SK-N-SH (cell line): Measurements from ENCODE around the gene KRTAP10-10. TPM values are rescaled to one million over a fixed set of nuclear protein-coding genes. Genes with fewer than 3 reads are reported as not detected.
"Not testable (repeated sequence)": the region's sequence is repeated elsewhere in the genome, so short reads cannot be mapped to it uniquely, and the experiment has no call there.

ENCODE experiments used
- CTCF ChIA-PET: fragments of 300-600, 350-600 bp; formaldehyde crosslinking; extraction: SDS; loops from one replicate; lab custom pipeline; 2021; lab: Yijun Ruan, JAX
- POLR2A ChIA-PET: fragments of 350-600 bp; sonication (Branson Sonifier 250); formaldehyde crosslinking; extraction: SDS; loops from one replicate; lab custom pipeline; 2020; ENCODE audit warnings: antibody characterized with exemption, inconsistent platforms; lab: Yijun Ruan, JAX
- DNase-seq: peaks from one replicate; pipeline ENCODE4 v3.0.0; 2012
- H2AFZ ChIP-seq: fragments of 200-600 bp; sonication (generic); 2 replicates; pipeline ENCODE4 v1.8.1; 2016; ENCODE audit warnings: antibody characterized with exemption, mild to moderate bottlenecking, low read depth
- H3F3A ChIP-seq: fragments of 200-600 bp; sonication (generic); replicated peaks from 2 replicates; pipeline ENCODE3; 2016; ENCODE audit warnings: antibody characterized with exemption, mild to moderate bottlenecking; ENCODE audit not compliant: insufficient read depth
- H3K27ac ChIP-seq, 2 experiments: fragments of 200-500 bp in 1 of 2; fragments of 200-600 bp in 1 of 2; sonication (Bioruptor generic) in 1 of 2; sonication (generic), shearing (Covaris generic) in 1 of 2; 2 replicates each; pipeline versions ENCODE4 v1.5.1 to v1.6.1; 2014 to 2016; ENCODE audit warnings: low read depth in 2 of 2, inconsistent platforms in 1 of 2, low read length in 1 of 2, mild to moderate bottlenecking in 1 of 2, mixed read lengths in 1 of 2
- H3K27me3 ChIP-seq: fragments of 200-600 bp; sonication (generic), shearing (Covaris generic); 2 replicates; pipeline ENCODE4 v1.6.1; 2016; ENCODE audit warnings: mixed run types; ENCODE audit not compliant: insufficient read depth
- H3K36me3 ChIP-seq, 2 experiments: fragments of 200-500 bp in 1 of 2; fragments of 200-600 bp in 1 of 2; sonication (Bioruptor generic) in 1 of 2; sonication (generic) in 1 of 2; replicated peaks in 1 of 2; 2 replicates each; pipeline versions ENCODE3 to v1.5.1; 2014 to 2016; ENCODE audit warnings: low read length in 1 of 2, mild to moderate bottlenecking in 1 of 2; ENCODE audit not compliant: insufficient read depth in 2 of 2, control insufficient read depth in 1 of 2
- H3K4me1 ChIP-seq, 2 experiments: fragments of 200-500 bp in 1 of 2; fragments of 200-600 bp in 1 of 2; sonication (Bioruptor generic) in 1 of 2; sonication (generic), shearing (Covaris generic) in 1 of 2; 2 replicates each; pipeline versions ENCODE4 v1.5.1 to v1.6.1; 2014 to 2016; ENCODE audit warnings: low read depth in 1 of 2, low read length in 1 of 2, mixed run types in 1 of 2; ENCODE audit not compliant: insufficient read depth in 2 of 2, control insufficient read depth in 1 of 2
- H3K4me2 ChIP-seq: fragments of 200-600 bp; sonication (generic), shearing (Covaris generic); 2 replicates; pipeline ENCODE4 v1.6.1; 2017; ENCODE audit warnings: mixed run types
- H3K4me3 ChIP-seq, 2 experiments: fragments of 200-500 bp in 1 of 2; fragments of 200-600 bp in 1 of 2; sonication (Bioruptor generic) in 1 of 2; sonication (generic), shearing (Covaris generic) in 1 of 2; 2 replicates each; pipeline versions ENCODE4 v1.5.1 to v1.8.1; 2014 to 2016; ENCODE audit warnings: low read depth in 2 of 2, inconsistent platforms in 1 of 2, low read length in 1 of 2, mild to moderate bottlenecking in 1 of 2, mixed read lengths in 1 of 2, moderate library complexity in 1 of 2
- H3K79me2 ChIP-seq: fragments of 200-600 bp; sonication (generic); 2 replicates; pipeline ENCODE4 v1.8.1; 2017; ENCODE audit warnings: mild to moderate bottlenecking; ENCODE audit not compliant: insufficient read depth
- H3K9ac ChIP-seq: fragments of 200-600 bp; sonication (generic); 2 replicates; pipeline ENCODE4 v1.6.1; 2017; ENCODE audit warnings: mixed run types
- H3K9me2 ChIP-seq: fragments of 200-600 bp; sonication (generic); 2 replicates; pipeline ENCODE4 v1.6.1; 2017; ENCODE audit warnings: mixed run types
- H3K9me3 ChIP-seq: fragments of 200-600 bp; sonication (generic); 2 replicates; pipeline ENCODE4 v1.6.1; 2017; ENCODE audit warnings: mixed run types, mild to moderate bottlenecking, moderate library complexity
- H4K20me1 ChIP-seq: fragments of 200-600 bp; sonication (generic); 2 replicates; pipeline ENCODE4 v1.6.1; 2017; ENCODE audit warnings: mild to moderate bottlenecking, mixed run types; ENCODE audit not compliant: insufficient read depth
- FOSL2 ChIP-seq: IDR thresholded peaks from 2 replicates; pipeline ENCODE4 v1.4.0; 2012; ENCODE audit warnings: low read depth, mild to moderate bottlenecking, moderate library complexity, borderline replicate concordance
- FOXM1 ChIP-seq: IDR thresholded peaks from 2 replicates; pipeline ENCODE4 v1.4.0; 2012; ENCODE audit warnings: low read depth, mild to moderate bottlenecking
- RCOR1 ChIP-seq: fragments of 150-350 bp; IDR thresholded peaks from 2 replicates; pipeline ENCODE4 v1.6.1; 2017; ENCODE audit warnings: antibody characterized with exemption, low read length
- RXRA ChIP-seq: IDR thresholded peaks from 2 replicates; pipeline ENCODE4 v1.4.0; 2012; ENCODE audit warnings: low read depth, mild to moderate bottlenecking, borderline replicate concordance
- TEAD4 ChIP-seq: IDR thresholded peaks from 2 replicates; pipeline ENCODE4 v1.4.0; 2012; ENCODE audit warnings: mild to moderate bottlenecking, borderline replicate concordance; ENCODE audit not compliant: insufficient read depth
- WGBS: methylation state at CpG from one replicate; pipeline ENCODE4 v1.1.6; 2017; ENCODE audit warnings: low lambda C conversion rate; 5-methylcytosine and 5-hydroxymethylcytosine counted together
- polyA plus RNA-seq, 3 experiments: library from polyadenylated mRNA; depleted of rRNA; stranded (reverse); fragments of >200 nt; gene quantifications; 2 replicates each; pipeline ENCODE4 v1.2.3, GENCODE V29; 2012
- TF ChIP-seq, protein P1 (sequence below): fragments of 150-350 bp; IDR thresholded peaks from 2 replicates; pipeline ENCODE4 v1.6.1; 2017; ENCODE audit warnings: antibody characterized with exemption, low read length, low read depth, borderline replicate concordance

Gene KRTAP10-10
- polyA plus RNA-seq, 1 of the 3 experiments (the other 2 are of a cell fraction), result not detected

- H4K20me1 ChIP-seq, H3K4me3 ChIP-seq, POLR2A ChIA-PET, H3F3A ChIP-seq, H3K4me2 ChIP-seq, H3K4me1 ChIP-seq, H3K79me2 ChIP-seq, H2AFZ ChIP-seq, H3K36me3 ChIP-seq, H3K9me2 ChIP-seq, CTCF ChIA-PET, H3K27ac ChIP-seq, DNase-seq, H3K9ac ChIP-seq, H3K9me3 ChIP-seq: not testable (repeated sequence)
- H3K27me3 ChIP-seq, result peaks cover 10% of the 10 kb centered on the region; the same call in 1 of the 2 replicates
- 31% methylated on average over 18 of the region's 23 CpGs for WGBS
These were observed 36.8 kb upstream of the KRTAP10-10 start, which contains the start of gene KRTAP10-7 for GRCh38 chr21:44600118-44600978. KRTAP10-7 (plus strand) TSS chr21:44600597; CDS start chr21:44600622, 25 bp downstream.

GRCh38 chr21:44601091-44601490 lies 36.1 kb upstream of the KRTAP10-10 start:
- H3K36me3 ChIP-seq, H3F3A ChIP-seq, H3K27ac ChIP-seq, H3K9me3 ChIP-seq, H4K20me1 ChIP-seq, CTCF ChIA-PET, H2AFZ ChIP-seq, H3K9me2 ChIP-seq, H3K4me1 ChIP-seq, H3K4me3 ChIP-seq, POLR2A ChIA-PET, H3K9ac ChIP-seq, H3K79me2 ChIP-seq, H3K4me2 ChIP-seq, DNase-seq: not testable (repeated sequence)
- WGBS, result 18% methylated on average over 6 of the region's 10 CpGs
- peaks cover 10% of the 10 kb centered on the region; the same call in 1 of the 2 replicates for H3K27me3 ChIP-seq

DNA sequence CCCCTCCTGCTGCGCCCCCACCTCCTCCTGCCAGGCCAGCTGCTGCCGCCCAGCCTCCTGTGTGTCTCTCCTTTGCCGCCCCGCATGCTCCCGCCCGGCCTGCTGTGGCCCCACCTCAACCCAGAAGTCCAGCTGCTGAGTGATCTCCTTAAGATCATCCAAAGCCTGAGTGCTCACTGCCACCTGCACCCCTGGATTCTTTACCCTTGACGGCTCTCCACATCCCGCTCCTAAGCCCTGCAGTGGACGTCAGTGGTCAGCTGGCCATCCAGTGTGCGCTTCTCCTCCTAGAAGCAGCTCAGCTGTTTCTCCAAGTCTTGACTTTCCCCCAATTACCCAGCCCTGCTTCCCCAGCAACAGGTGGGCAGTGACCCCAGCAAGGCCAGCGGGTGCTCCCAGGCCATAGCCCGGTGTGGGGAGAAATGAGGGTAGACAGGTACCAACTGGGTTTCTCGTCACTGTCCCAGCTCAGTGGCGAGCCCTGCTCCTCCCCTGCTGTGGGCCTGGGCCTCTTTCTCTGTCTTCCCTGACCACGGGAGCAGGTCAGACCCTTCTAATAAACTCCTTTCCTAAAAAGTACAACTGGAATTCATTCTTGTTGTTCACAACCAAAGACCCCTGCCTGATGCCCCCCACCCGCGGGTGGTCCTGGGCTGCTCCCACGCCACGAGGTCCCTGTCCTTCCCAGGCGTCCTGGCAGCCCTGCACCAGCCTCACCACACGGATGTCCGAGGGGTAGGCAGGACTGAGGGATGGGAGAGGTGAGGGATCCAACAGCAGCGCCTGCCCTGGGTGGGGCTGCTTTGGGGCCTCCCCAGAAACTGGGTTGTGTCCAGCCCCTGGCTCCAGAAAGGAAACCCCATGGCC lies 35.3 kb upstream of the KRTAP10-10 start:
- WGBS, result 22% methylated on average over 16 of the region's 23 CpGs
- Histone ChIP-seq H4K20me1 (no peaks in the 10 kb centered on the region), H3K9ac (no peak overlapping the region), H3F3A (no peaks in the 10 kb centered on the region), H3K4me2 (no peak overlapping the region), H3K79me2 (no peaks in the 10 kb centered on the region), H3K27me3 (peaks cover 10% of the 10 kb centered on the region; the same call in 1 of the 2 replicates), H3K9me2 (no peaks in the 10 kb centered on the region), H3K4me1 (no peaks in the 10 kb centered on the region; a peak in 1 of 4 replicates), H3K27ac (no peak overlapping the region), H2AFZ (no peak overlapping the region), H3K9me3 (no peaks in the 10 kb centered on the region), H3K36me3 (no peaks in the 10 kb centered on the region), H3K4me3 (no peak overlapping the region)
- no peak for TF ChIP-seq RXRA
- TF ChIP-seq TEAD4, result no peak
- TF ChIP-seq FOXM1, result no peak
- no peak for TF ChIP-seq RCOR1
- TF ChIP-seq FOSL2, result no peak
- TF ChIP-seq, protein P1, sequence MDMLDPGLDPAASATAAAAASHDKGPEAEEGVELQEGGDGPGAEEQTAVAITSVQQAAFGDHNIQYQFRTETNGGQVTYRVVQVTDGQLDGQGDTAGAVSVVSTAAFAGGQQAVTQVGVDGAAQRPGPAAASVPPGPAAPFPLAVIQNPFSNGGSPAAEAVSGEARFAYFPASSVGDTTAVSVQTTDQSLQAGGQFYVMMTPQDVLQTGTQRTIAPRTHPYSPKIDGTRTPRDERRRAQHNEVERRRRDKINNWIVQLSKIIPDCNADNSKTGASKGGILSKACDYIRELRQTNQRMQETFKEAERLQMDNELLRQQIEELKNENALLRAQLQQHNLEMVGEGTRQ, result no peak
- CTCF ChIA-PET, result interaction anchor here (1.5 kb wide), 1 partner anchor 192 kb away, joined by 4 read pairs; no protein-coding TSS in a partner anchor
- DNase-seq, result no peak
- POLR2A ChIA-PET, result no interaction called here
